HCT116 (cell line): ENCODE data around the gene VIPR1.

Experiments
- EZH2 ChIP-seq: fragments of 200-600 bp; sonication (generic); IDR thresholded peaks from 2 replicates; pipeline ENCODE4 v1.6.1; 2017; ENCODE audit warnings: antibody characterized with exemption, mixed run types
- EZH2phosphoT487 ChIP-seq: fragments of 200-600 bp; IDR thresholded peaks from 2 replicates; pipeline ENCODE4 v1.6.1; 2018; ENCODE audit warnings: antibody characterized with exemption, borderline replicate concordance
- POLR2A ChIP-seq: IDR thresholded peaks from 2 replicates; pipeline ENCODE4 v1.7.0; 2011; ENCODE audit warnings: borderline replicate concordance; ENCODE audit not compliant: insufficient read depth, insufficient read length; ENCODE audit errors: extremely low read depth
- POLR2AphosphoS5 ChIP-seq: IDR thresholded peaks from 2 replicates; pipeline ENCODE4 v1.6.1; 2011; ENCODE audit warnings: mild to moderate bottlenecking, low read depth, low read length, moderate library complexity
- RAD21 ChIP-seq: IDR thresholded peaks from 2 replicates; pipeline ENCODE4 v1.6.1; 2012; ENCODE audit warnings: low read depth, mild to moderate bottlenecking
- ZFX ChIP-seq: fragments of 450-650 bp; IDR thresholded peaks from 2 replicates; pipeline ENCODE4 v1.6.1; 2017
- ZNF274 ChIP-seq: fragments of 200-500 bp; sonication (Bioruptor generic); IDR thresholded peaks from 2 replicates; pipeline ENCODE4 v1.6.1; 2014; ENCODE audit warnings: mild to moderate bottlenecking, low read depth, low read length, inconsistent platforms
- TF ChIP-seq, protein P1 (sequence below), 3 experiments: fragments of 200-600 bp in 1 of 3; sonication (generic) in 1 of 3; IDR thresholded peaks in 2 of 3; conservative IDR thresholded peaks in 1 of 3; 2 replicates each; pipeline ENCODE4 v1.5.1; 2012 to 2017; ENCODE audit warnings: low read depth in 2 of 3, low read length in 2 of 3, antibody characterized with exemption in 1 of 3, borderline replicate concordance in 1 of 3, control low read depth in 1 of 3, mild to moderate bottlenecking in 1 of 3, mixed read lengths in 1 of 3, mixed run types in 1 of 3, moderate library complexity in 1 of 3; ENCODE audit not compliant: insufficient read depth in 1 of 3
- TF ChIP-seq, protein P2 (sequence below): IDR thresholded peaks from 2 replicates; pipeline ENCODE4 v1.6.1; 2012

DNA sequence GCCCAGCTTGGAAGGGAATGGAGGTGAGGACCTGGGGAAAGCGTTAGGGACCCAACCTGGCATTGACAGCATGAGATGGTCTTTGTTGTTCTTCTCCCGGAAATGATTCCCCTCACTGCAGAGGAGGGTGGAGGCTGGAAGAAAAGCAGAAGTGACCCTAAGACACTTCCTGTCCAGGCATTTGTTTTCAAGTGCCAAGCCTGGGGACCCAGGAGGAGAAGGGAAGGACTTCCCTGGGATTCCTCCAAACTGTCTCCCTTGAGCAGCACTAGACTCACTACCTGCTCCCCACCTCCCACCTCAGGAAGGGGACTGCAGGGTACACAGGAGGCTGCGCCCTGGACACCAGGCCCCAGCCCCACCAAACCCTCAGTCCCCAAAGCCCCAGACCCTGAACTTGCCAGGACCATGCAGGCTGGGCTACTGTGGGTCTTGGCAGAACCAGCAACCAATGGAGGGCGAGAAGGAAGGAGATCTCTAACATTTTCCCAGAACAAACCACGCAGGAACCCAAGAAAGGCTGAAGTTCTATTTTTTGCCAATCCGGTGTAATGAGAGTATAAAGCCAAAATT is 9.8 kb upstream of the VIPR1 start:
- TF ChIP-seq ZNF274 (no peak), POLR2A (no peak), POLR2AphosphoS5 (no peak), EZH2phosphoT487 (no peak), RAD21 (no peak), EZH2 (no peak), ZFX (no peak)
- TF ChIP-seq, protein P1, sequence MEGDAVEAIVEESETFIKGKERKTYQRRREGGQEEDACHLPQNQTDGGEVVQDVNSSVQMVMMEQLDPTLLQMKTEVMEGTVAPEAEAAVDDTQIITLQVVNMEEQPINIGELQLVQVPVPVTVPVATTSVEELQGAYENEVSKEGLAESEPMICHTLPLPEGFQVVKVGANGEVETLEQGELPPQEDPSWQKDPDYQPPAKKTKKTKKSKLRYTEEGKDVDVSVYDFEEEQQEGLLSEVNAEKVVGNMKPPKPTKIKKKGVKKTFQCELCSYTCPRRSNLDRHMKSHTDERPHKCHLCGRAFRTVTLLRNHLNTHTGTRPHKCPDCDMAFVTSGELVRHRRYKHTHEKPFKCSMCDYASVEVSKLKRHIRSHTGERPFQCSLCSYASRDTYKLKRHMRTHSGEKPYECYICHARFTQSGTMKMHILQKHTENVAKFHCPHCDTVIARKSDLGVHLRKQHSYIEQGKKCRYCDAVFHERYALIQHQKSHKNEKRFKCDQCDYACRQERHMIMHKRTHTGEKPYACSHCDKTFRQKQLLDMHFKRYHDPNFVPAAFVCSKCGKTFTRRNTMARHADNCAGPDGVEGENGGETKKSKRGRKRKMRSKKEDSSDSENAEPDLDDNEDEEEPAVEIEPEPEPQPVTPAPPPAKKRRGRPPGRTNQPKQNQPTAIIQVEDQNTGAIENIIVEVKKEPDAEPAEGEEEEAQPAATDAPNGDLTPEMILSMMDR (IDR thresholded peaks at IDR 0.05 in 2 of 3, conservative IDR thresholded peaks at IDR 0.05 in 1 of 3; ENCODE audit: borderline replicate concordance in 1 of 3, insufficient read depth in 1 of 3, low read depth in 2 of 3, low read length in 2 of 3) = no peak
- TF ChIP-seq, protein P2, sequence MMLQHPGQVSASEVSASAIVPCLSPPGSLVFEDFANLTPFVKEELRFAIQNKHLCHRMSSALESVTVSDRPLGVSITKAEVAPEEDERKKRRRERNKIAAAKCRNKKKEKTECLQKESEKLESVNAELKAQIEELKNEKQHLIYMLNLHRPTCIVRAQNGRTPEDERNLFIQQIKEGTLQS = no peak
